GM12801 (cell line): ENCODE data around the gene CCT7.

Experiments
- CTCF ChIP-seq: IDR thresholded peaks from one replicate; pipeline ENCODE4 v1.5.1; 2011; ENCODE audit warnings: control low read depth; ENCODE audit not compliant: insufficient read length; ENCODE audit errors: extremely low read depth

The CCT7 gene

GRCh38 chr2:73253901-73254300 lies 19.8 kb downstream of the CCT7 start:
- no peak for TF ChIP-seq CTCF

GRCh38 chr2:73254343-73255006 lies 20.4 kb downstream of the CCT7 start:
- no peak for TF ChIP-seq CTCF

GRCh38 chr2:73255007-73255644 lies 21.0 kb downstream of the CCT7 start:
- no peak for TF ChIP-seq CTCF

GRCh38 chr2:73255907-73256617 lies 22.0 kb downstream of the CCT7 start:
- TF ChIP-seq CTCF: no peak

- no peak for TF ChIP-seq CTCF
Measured at GRCh38 chr2:73256618-73256922, 22.5 kb downstream of the CCT7 start.

GRCh38 chr2:73257021-73257420 lies 22.9 kb downstream of the CCT7 start:
- TF ChIP-seq CTCF: no peak

- TF ChIP-seq CTCF: no peak
Measured at GRCh38 chr2:73257425-73258125, 23.5 kb downstream of the CCT7 start.
